Osteoblast (primary cell): ENCODE data around the gene BTK. TPM values are rescaled to one million over a fixed set of nuclear protein-coding genes. Genes with fewer than 3 reads are reported as not detected.

Source experiments
- DNase-seq: peaks from one replicate; pipeline ENCODE4 v3.0.0; 2011; ENCODE audit warnings: low spot score, mixed read lengths; ENCODE audit not compliant: insufficient read length; ENCODE audit errors: missing footprints
- H2AFZ ChIP-seq: 2 replicates; pipeline ENCODE4 v1.6.0; 2011; ENCODE audit warnings: mild to moderate bottlenecking, low read length
- H3K27ac ChIP-seq: 2 replicates; pipeline ENCODE4 v1.5.1; 2011; ENCODE audit warnings: mild to moderate bottlenecking, low read depth, low read length, moderate library complexity
- H3K27me3 ChIP-seq: 2 replicates; pipeline ENCODE4 v1.6.0; 2012; ENCODE audit warnings: mild to moderate bottlenecking, control low read depth, inconsistent platforms, low read length, moderate library complexity; ENCODE audit not compliant: insufficient read depth
- H3K36me3 ChIP-seq: 2 replicates; pipeline ENCODE4 v1.5.1; 2011; ENCODE audit warnings: mild to moderate bottlenecking, low read length, control low read depth, moderate library complexity; ENCODE audit not compliant: insufficient read depth
- H3K4me1 ChIP-seq: 2 replicates; pipeline ENCODE4 v1.5.1; 2011; ENCODE audit warnings: mild to moderate bottlenecking, low read length, control low read depth, moderate library complexity; ENCODE audit not compliant: insufficient read depth
- H3K4me2 ChIP-seq: 2 replicates; pipeline ENCODE4 v1.6.0; 2011; ENCODE audit warnings: mild to moderate bottlenecking, low read length; ENCODE audit not compliant: insufficient read depth
- H3K4me3 ChIP-seq: fragments of 200-600 bp; sonication (generic); 3 replicates; pipeline ENCODE4 v1.5.1; 2012; ENCODE audit warnings: mild to moderate bottlenecking, low read length, inconsistent platforms; ENCODE audit not compliant: insufficient read depth
- H3K79me2 ChIP-seq: 2 replicates; pipeline ENCODE4 v1.6.0; 2012; ENCODE audit warnings: mild to moderate bottlenecking, low read length, control low read depth, inconsistent platforms; ENCODE audit not compliant: insufficient read depth
- H3K9me3 ChIP-seq: 2 replicates; pipeline ENCODE4 v1.5.1; 2011; ENCODE audit warnings: low read depth, low read length, control low read depth
- H4K20me1 ChIP-seq: 2 replicates; pipeline ENCODE4 v1.6.0; 2012; ENCODE audit warnings: mild to moderate bottlenecking, low read length, control low read depth; ENCODE audit not compliant: insufficient read depth
- total RNA-seq: library from RNA; depleted of rRNA; stranded (reverse); fragments of >200 nt; gene quantifications from 2 replicates; pipeline ENCODE4 v1.2.3, GENCODE V29; 2012
- TF ChIP-seq, protein P1 (sequence below): IDR thresholded peaks from 2 replicates; pipeline ENCODE4 v1.5.1; 2011; ENCODE audit warnings: mild to moderate bottlenecking, low read depth, low read length, moderate library complexity; ENCODE audit errors: extremely low read depth

Gene BTK
- not detected in 2 replicates for total RNA-seq

DNA sequence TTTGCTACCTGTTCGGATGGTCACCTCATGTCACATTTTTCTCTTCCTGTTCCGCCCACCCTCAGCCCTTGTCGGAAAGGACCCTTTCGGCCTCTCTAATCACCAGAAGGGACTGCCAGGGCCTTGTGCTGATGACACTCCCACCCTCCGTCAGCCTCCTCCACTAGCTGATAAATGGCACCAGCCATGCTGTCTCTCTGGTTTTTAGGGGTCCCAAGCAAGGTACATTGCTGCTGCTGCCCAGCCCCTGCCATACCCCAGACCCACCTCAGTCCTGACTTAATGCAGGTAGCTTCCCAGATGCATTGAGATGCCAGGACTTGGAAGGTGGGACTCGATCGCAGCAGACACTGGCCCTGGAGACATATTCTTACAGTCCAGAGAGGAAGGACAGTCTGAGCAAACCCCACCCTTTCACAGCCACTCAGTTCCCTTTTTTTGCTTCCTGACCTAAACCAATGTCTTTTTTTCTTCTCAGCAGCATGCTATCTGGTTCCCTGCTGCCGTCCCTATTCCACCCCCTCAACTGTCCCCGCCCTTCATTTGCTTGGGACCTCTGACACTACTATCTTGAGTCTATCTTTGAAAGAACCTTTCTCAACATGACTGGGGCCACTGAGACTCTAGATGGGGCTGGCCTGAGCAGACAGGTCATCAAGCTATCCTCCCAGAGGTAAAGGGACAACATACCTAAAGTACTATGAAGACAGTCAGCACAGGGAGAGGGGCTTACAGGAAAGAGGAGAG, at the start of gene BTK:
BTK (minus strand) TSS at position 397 of the 747 bp plus-strand sequence. CDS start 10,907 bp downstream, outside the sequence.
- no peak within 1 kb of the TSS for H3K4me3 ChIP-seq
- H3K27ac ChIP-seq = no peak within 1 kb of the TSS
- TF ChIP-seq, protein P1, sequence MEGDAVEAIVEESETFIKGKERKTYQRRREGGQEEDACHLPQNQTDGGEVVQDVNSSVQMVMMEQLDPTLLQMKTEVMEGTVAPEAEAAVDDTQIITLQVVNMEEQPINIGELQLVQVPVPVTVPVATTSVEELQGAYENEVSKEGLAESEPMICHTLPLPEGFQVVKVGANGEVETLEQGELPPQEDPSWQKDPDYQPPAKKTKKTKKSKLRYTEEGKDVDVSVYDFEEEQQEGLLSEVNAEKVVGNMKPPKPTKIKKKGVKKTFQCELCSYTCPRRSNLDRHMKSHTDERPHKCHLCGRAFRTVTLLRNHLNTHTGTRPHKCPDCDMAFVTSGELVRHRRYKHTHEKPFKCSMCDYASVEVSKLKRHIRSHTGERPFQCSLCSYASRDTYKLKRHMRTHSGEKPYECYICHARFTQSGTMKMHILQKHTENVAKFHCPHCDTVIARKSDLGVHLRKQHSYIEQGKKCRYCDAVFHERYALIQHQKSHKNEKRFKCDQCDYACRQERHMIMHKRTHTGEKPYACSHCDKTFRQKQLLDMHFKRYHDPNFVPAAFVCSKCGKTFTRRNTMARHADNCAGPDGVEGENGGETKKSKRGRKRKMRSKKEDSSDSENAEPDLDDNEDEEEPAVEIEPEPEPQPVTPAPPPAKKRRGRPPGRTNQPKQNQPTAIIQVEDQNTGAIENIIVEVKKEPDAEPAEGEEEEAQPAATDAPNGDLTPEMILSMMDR = no peak
- DNase-seq = peak; percentile 64
- peaks cover 16% of the 10 kb centered on the region for H3K27me3 ChIP-seq
- H2AFZ ChIP-seq = no peak within 1 kb of the TSS
- no peaks in the 10 kb centered on the region for H3K4me1 ChIP-seq
- H3K4me2 ChIP-seq = no peak within 1 kb of the TSS
- H3K79me2 ChIP-seq = peaks cover under 1% of the 10 kb centered on the region
- H3K9me3 ChIP-seq = no peaks in the 10 kb centered on the region
- H3K36me3 ChIP-seq = no peaks in the 10 kb centered on the region
- H4K20me1 ChIP-seq = no peaks in the 10 kb centered on the region

DNA sequence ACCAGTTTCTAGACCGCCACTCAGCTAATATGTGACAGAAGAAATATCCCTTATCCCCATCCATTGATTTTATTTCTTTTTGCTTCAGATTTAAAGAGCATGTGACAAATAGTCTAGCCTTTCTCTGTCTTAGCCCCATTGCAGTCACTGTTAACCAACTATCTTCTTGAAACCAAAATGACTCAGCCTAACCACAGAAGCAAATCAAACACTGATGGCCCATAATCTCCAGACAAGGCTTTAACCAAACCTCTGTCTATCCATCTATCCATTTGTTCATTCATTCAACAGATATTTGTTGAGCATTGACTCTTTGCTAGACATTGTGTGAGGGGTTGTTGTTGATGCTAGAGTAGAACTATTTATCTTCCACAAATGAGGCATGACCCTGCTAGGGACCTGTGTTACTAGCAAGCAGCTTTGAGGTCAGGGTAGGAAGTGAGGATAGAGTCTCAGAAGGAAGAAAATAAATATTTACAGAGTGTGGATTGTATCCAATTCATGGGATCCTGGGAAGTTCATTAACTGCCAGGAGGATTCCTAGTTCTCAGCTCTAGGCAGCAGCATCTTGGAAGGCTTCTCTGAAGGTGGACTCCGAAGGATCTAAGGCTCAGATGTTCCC, 44.6 kb upstream of the BTK start:
- Histone ChIP-seq H4K20me1 (no peaks in the 10 kb centered on the region), H2AFZ (no peak overlapping the region), H3K4me3 (no peak overlapping the region), H3K9me3 (no peaks in the 10 kb centered on the region), H3K27ac (peak overlapping the region; percentile 44), H3K4me2 (peak overlapping the region; percentile 41), H3K27me3 (no peaks in the 10 kb centered on the region), H3K79me2 (no peaks in the 10 kb centered on the region), H3K36me3 (peaks cover 8% of the 10 kb centered on the region), H3K4me1 (peaks cover 14% of the 10 kb centered on the region)
- TF ChIP-seq, protein P1 = no peak
- no peak for DNase-seq

DNA sequence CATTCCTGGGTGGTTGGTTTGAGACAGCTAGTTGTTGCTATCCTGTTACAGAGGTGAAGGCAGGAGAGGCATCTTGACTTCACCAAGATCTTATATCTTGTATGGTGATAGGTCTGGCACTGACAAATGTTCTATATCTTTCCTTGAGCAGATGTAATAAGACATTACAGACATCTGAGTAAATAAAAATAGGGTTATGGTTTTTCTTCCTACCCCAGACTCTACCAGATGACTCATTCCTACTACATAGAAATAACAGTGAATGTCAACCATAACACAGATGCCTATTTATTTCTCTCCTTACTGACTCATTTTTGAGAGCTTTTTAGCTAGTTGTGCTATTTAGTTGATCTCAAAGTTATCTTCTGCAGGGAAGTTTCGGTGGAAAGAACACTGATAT, 43.9 kb upstream of the BTK start:
- Histone ChIP-seq H3K79me2 (no peaks in the 10 kb centered on the region), H4K20me1 (no peaks in the 10 kb centered on the region), H3K36me3 (peaks cover 8% of the 10 kb centered on the region), H3K9me3 (no peaks in the 10 kb centered on the region), H2AFZ (no peak overlapping the region), H3K27ac (peak overlapping the region; percentile 44), H3K27me3 (no peaks in the 10 kb centered on the region), H3K4me3 (no peak overlapping the region), H3K4me1 (peaks cover 14% of the 10 kb centered on the region), H3K4me2 (peak overlapping the region; percentile 41)
- TF ChIP-seq, protein P1 = no peak
- peak; percentile 72 for DNase-seq

DNA sequence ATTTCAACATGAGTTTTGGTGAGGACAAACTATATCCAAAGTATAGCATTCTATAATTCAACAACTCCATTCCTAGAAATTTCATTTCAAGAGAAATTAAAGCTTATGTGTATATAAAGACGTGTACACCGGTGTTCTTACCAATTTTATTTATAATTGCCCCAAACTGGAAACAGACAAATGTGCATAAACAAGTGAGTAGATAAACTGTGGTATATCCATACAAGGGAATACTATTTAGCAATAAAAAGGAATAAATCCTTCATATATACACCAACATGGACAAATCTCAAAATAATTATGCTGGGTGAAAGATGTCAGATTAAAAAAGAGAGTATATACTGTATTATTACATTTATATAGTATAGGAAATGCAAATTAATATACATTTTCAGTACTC, 42.0 kb upstream of the BTK start:
- no peak overlapping the region for H3K4me2 ChIP-seq
- H4K20me1 ChIP-seq = no peaks in the 10 kb centered on the region
- no peaks in the 10 kb centered on the region for H3K27me3 ChIP-seq
- peaks cover 14% of the 10 kb centered on the region for H3K4me1 ChIP-seq
- DNase-seq = no peak
- H3K4me3 ChIP-seq = no peak overlapping the region
- no peak overlapping the region for H2AFZ ChIP-seq
- H3K27ac ChIP-seq = no peak overlapping the region
- no peaks in the 10 kb centered on the region for H3K79me2 ChIP-seq
- no peaks in the 10 kb centered on the region for H3K9me3 ChIP-seq
- H3K36me3 ChIP-seq = peaks cover 12% of the 10 kb centered on the region
- TF ChIP-seq, protein P1 = no peak
